ENCODE measurements around the gene RSPRY1. TPM values are rescaled to one million over a fixed set of nuclear protein-coding genes. Genes with fewer than 3 reads are reported as not detected.

RSPRY1 gene
- polyA plus RNA-seq, 2 of the 4 experiments (the other 2 are of a cell fraction) = 32.2 to 50.0 TPM

- TF ChIP-seq CHD4 (IDR thresholded peaks at IDR 0.05; ENCODE audit: borderline replicate concordance) = no peak
- H3K27ac ChIP-seq = no peak overlapping the region
- FAIRE-seq (no peak), ATAC-seq (no peak), DNase-seq (ENCODE audit: low read depth in 1 of 2, low spot score in 1 of 2) (no peak)
- H3K4me3 ChIP-seq = no peak overlapping the region
- ChIA-PET CTCF (interaction anchor here (0.8 to 1.2 kb wide), 2 partner anchors 16 to 46 kb away, joined by 3 read pairs; partner anchors contain the start of gene CPNE2), POLR2A (no interaction called here)
- H3K4me2 ChIP-seq = no peak overlapping the region
- no peaks in the 10 kb centered on the region for H3K9me3 ChIP-seq
- H3K4me1 ChIP-seq = no peaks in the 10 kb centered on the region
- WGBS (ENCODE audit: missing lambda C conversion rate) = 90% methylated on average over 10 of the region's 10 CpGs
Measured at GRCh38 chr16:57138281-57138935, 47.7 kb upstream of the RSPRY1 start.

- FAIRE-seq = no peak
- ATAC-seq = no peak
Measured at GRCh38 chr16:57140931-57141668, 45.0 kb upstream of the RSPRY1 start.

GRCh38 chr16:57141822-57142631, 44.1 kb upstream of the RSPRY1 start:
- Histone ChIP-seq H3K4me3 (no peak overlapping the region), H3K27ac (no peak overlapping the region), H3K9me3 (no peaks in the 10 kb centered on the region), H3K4me2 (no peak overlapping the region), H3K4me1 (no peaks in the 10 kb centered on the region)
- 90% methylated on average over 16 of the region's 16 CpGs for WGBS (ENCODE audit: missing lambda C conversion rate)
- ATAC-seq (no peak), FAIRE-seq (no peak), DNase-seq (ENCODE audit: low read depth in 1 of 2, low spot score in 1 of 2) (no peak)
- POLR2A ChIA-PET = no interaction called here
- CTCF ChIA-PET = interaction anchor here (1.2 to 4.6 kb wide), 4 partner anchors 11 to 49 kb away, joined by 3 to 18 read pairs (median 7); partner anchors contain the start of gene CPNE2
- TF ChIP-seq FOSB (CRISPR knock-in tag; IDR thresholded peaks at IDR 0.05) (no peak), EHF (CRISPR knock-in tag; IDR thresholded peaks at IDR 0.05) (no peak), RCOR1 (IDR thresholded peaks at IDR 0.05; ENCODE audit: low read depth, low read length) (no peak), POLR2AphosphoS2 (conservative IDR thresholded peaks at IDR 0.05; ENCODE audit: low read length) (no peak), KDM1A (IDR thresholded peaks at IDR 0.05; ENCODE audit: low read depth) (no peak), ZNF302 (CRISPR knock-in tag; IDR thresholded peaks at IDR 0.05) (no peak), USF2 (IDR thresholded peaks at IDR 0.05) (no peak), ZFP36 (IDR thresholded peaks at IDR 0.05; ENCODE audit: borderline replicate concordance, partially characterized antibody) (no peak), HES2 (IDR thresholded peaks at IDR 0.05) (no peak), FOSL2 (IDR thresholded peaks at IDR 0.05) (no peak), FOSL2 (CRISPR knock-in tag; IDR thresholded peaks at IDR 0.05) (no peak), TFCP2L1 (CRISPR knock-in tag; IDR thresholded peaks at IDR 0.05) (no peak), JUN (IDR thresholded peaks at IDR 0.05) (no peak), CHD2 (IDR thresholded peaks at IDR 0.05; ENCODE audit: low read length, partially characterized antibody) (no peak)

More at GRCh38 chr16:57140931-57141668, 45.0 kb upstream of the RSPRY1 start:
- Histone ChIP-seq H3K4me3 (no peak overlapping the region), H3K9me3 (no peaks in the 10 kb centered on the region), H3K4me2 (no peak overlapping the region), H3K27ac (no peak overlapping the region), H3K4me1 (no peaks in the 10 kb centered on the region)
- WGBS (ENCODE audit: missing lambda C conversion rate) = 89% methylated on average over 5 of the region's 7 CpGs
- ChIA-PET CTCF (interaction anchor here (1.2 to 4.6 kb wide), 4 partner anchors 12 to 48 kb away, joined by 3 to 18 read pairs (median 7); partner anchors contain the start of gene CPNE2), POLR2A (no interaction called here)
- DNase-seq (ENCODE audit: low read depth in 1 of 2, low spot score in 1 of 2) = no peak
- TF ChIP-seq HOXB5 (CRISPR knock-in tag; IDR thresholded peaks at IDR 0.05) (no peak), KDM5A (IDR thresholded peaks at IDR 0.05) (no peak), KDM1A (IDR thresholded peaks at IDR 0.05; ENCODE audit: low read depth) (no peak), MAFK (IDR thresholded peaks at IDR 0.05; ENCODE audit: partially characterized antibody) (no peak), CBX8 (IDR thresholded peaks at IDR 0.05) (no peak), CHD2 (IDR thresholded peaks at IDR 0.05; ENCODE audit: low read length, partially characterized antibody) (no peak)
